A549 (cell line): ENCODE results near the gene CXCR3.

Experiments used
- JUNB ChIP-seq: fragments of >200 bp; sonication (Bioruptor Twin); formaldehyde crosslinking; IDR thresholded peaks from 2 replicates; pipeline ENCODE4 v1.6.1; 2016
- PBX3 ChIP-seq: IDR thresholded peaks from 2 replicates; pipeline ENCODE4 v1.6.1; 2012
- POLR2A ChIP-seq: IDR thresholded peaks from 2 replicates; pipeline ENCODE4 v1.6.1; 2012; ENCODE audit warnings: mild to moderate bottlenecking, low read length
- RAD21 ChIP-seq, 2 experiments: fragments of >200 bp in 1 of 2; sonication (Bioruptor Twin) in 1 of 2; formaldehyde crosslinking in 1 of 2; IDR thresholded peaks in 1 of 2; conservative IDR thresholded peaks in 1 of 2; 2 replicates in 1 of 2; 3 replicates in 1 of 2; pipeline ENCODE4 v1.6.1; 2012 to 2018; ENCODE audit warnings: inconsistent platforms in 1 of 2
- REST ChIP-seq: fragments of 200-600 bp; sonication (generic); IDR thresholded peaks from 2 replicates; pipeline ENCODE4 v1.6.1; 2016; ENCODE audit warnings: antibody characterized with exemption, mild to moderate bottlenecking, moderate library complexity

- TF ChIP-seq JUNB (no peak), PBX3 (no peak), RAD21 (conservative IDR thresholded peaks at IDR 0.05 in 1 of 2, IDR thresholded peaks at IDR 0.05 in 1 of 2) (no peak), REST (no peak), POLR2A (no peak)
Measured at GRCh38 chrX:71653344-71653743, 35.0 kb upstream of the CXCR3 start.
